GM12878 (cell line): Measurements from ENCODE around the gene AURKAIP1. TPM values are rescaled to one million over a fixed set of nuclear protein-coding genes. Genes with fewer than 3 reads are reported as not detected.

Source experiments
- ATAC-seq: fragments of 200-7000 bp; cut with Tn5 transposase; 3 replicates; pipeline ENCODE4 v1.9.1; 2020; ENCODE audit warnings: mild to moderate bottlenecking, moderate library complexity
- BruUV-seq: library from RNA; stranded (reverse); fragments of 400-500 nt; replicated peaks from 2 replicates; lab custom pipeline; 2021; lab: Mats Ljungman, UMichigan
- CTCF ChIA-PET: fragments of 300-600 bp; sonication (Branson Sonifier 250); formaldehyde crosslinking; extraction: SDS; loops from one replicate; lab custom pipeline; 2021; ENCODE audit warnings: inconsistent platforms; lab: Yijun Ruan, JAX
- POLR2A ChIA-PET: fragments of 350-600 bp; formaldehyde crosslinking; extraction: SDS; loops from one replicate; lab custom pipeline; 2021; ENCODE audit warnings: inconsistent platforms; lab: Charles Lee
- RAD21 ChIA-PET: fragments of 300-600 bp; sonication (Branson Sonifier 250); formaldehyde crosslinking; loops from one replicate; lab custom pipeline; 2023; ENCODE audit warnings: antibody characterized with exemption; ENCODE audit not compliant: unreplicated experiment; lab: Charles Lee
- SMC1A ChIA-PET: fragments of 300-600 bp; sonication (Branson Sonifier 250); formaldehyde crosslinking; loops from one replicate; lab custom pipeline; 2023; ENCODE audit not compliant: unreplicated experiment, uncharacterized antibody; lab: Charles Lee
- DNase-seq: peaks from one replicate; pipeline ENCODE4 v3.0.0-alpha.2; 2011; ENCODE audit warnings: low read depth, low spot score
- FAIRE-seq: peaks from 3 replicates; lab custom pipeline; 2011; peaks lifted over from hg19 to GRCh38; lab: Jason Lieb, UNC
- H2AFZ ChIP-seq: 2 replicates; pipeline ENCODE4 v1.6.0; 2011; ENCODE audit warnings: low read depth, low read length, control low read depth; ENCODE audit not compliant: control insufficient read depth
- H3K27ac ChIP-seq: 2 replicates; pipeline ENCODE4 v1.5.1; 2011; ENCODE audit warnings: control low read depth; ENCODE audit not compliant: control insufficient read depth, insufficient read depth
- H3K27me3 ChIP-seq, 2 experiments: replicated peaks in 1 of 2; 2 replicates each; pipeline versions ENCODE4 v1.6.0 to v1.6.1; 2011; ENCODE audit warnings: low read length in 1 of 2; ENCODE audit not compliant: control insufficient read depth in 2 of 2, insufficient read depth in 2 of 2
- H3K36me3 ChIP-seq, 2 experiments: 2 replicates each; pipeline ENCODE4 v1.5.1; 2011; ENCODE audit warnings: low read length in 1 of 2; ENCODE audit not compliant: control insufficient read depth in 2 of 2, insufficient read depth in 2 of 2
- H3K4me1 ChIP-seq: 2 replicates; pipeline ENCODE4 v1.6.1; 2011; ENCODE audit warnings: mild to moderate bottlenecking, low read length, moderate library complexity, mixed read lengths; ENCODE audit not compliant: control insufficient read depth, insufficient read depth
- H3K4me2 ChIP-seq: 2 replicates; pipeline ENCODE4 v1.6.0; 2011; ENCODE audit warnings: control low read depth; ENCODE audit not compliant: control insufficient read depth, insufficient read depth
- H3K4me3 ChIP-seq: fragments of 200-600 bp; sonication (generic); 2 replicates; pipeline ENCODE4 v1.5.1; 2016
- H3K79me2 ChIP-seq: 2 replicates; pipeline ENCODE4 v1.6.0; 2011; ENCODE audit warnings: low read length; ENCODE audit not compliant: control insufficient read depth, insufficient read depth
- H3K9ac ChIP-seq: 2 replicates; pipeline ENCODE4 v1.8.0; 2011; ENCODE audit warnings: low read length, control low read depth, mixed read lengths; ENCODE audit not compliant: control insufficient read depth, insufficient read depth
- H3K9me3 ChIP-seq: replicated peaks from 3 replicates; pipeline ENCODE4 v1.5.1; 2011; ENCODE audit warnings: mild to moderate bottlenecking, low read length; ENCODE audit not compliant: control insufficient read depth, insufficient read depth
- H4K20me1 ChIP-seq: 2 replicates; pipeline ENCODE4 v1.6.0; 2011; ENCODE audit not compliant: control insufficient read depth, insufficient read depth
- GATAD2B ChIP-seq: fragments of 450-650 bp; conservative IDR thresholded peaks from 2 replicates; pipeline ENCODE4 v1.6.1; 2017; ENCODE audit warnings: low read depth, mild to moderate bottlenecking, moderate library complexity
- IKZF2 ChIP-seq, 2 experiments: fragments of 450-650 bp; IDR thresholded peaks; 2 replicates each; pipeline ENCODE4 v1.6.1; 2017; ENCODE audit warnings: mild to moderate bottlenecking in 2 of 2, moderate library complexity in 2 of 2
- MLLT1 ChIP-seq: fragments of 450-650 bp; IDR thresholded peaks from 2 replicates; pipeline ENCODE4 v1.6.1; 2016; ENCODE audit warnings: mild to moderate bottlenecking
- NR2C1 ChIP-seq: fragments of 450-650 bp; IDR thresholded peaks from 2 replicates; pipeline ENCODE4 v1.6.1; 2017; ENCODE audit warnings: antibody characterized with exemption, mild to moderate bottlenecking, moderate library complexity
- POLR2A ChIP-seq: IDR thresholded peaks from 2 replicates; pipeline ENCODE4 v1.6.1; 2011; ENCODE audit warnings: low read depth, mild to moderate bottlenecking, low read length
- TCF3 ChIP-seq: IDR thresholded peaks from 2 replicates; pipeline ENCODE4 v1.6.1; 2012; ENCODE audit warnings: low read depth, mild to moderate bottlenecking, low read length, borderline replicate concordance; ENCODE audit not compliant: insufficient read depth
- WGBS: methylation state at CpG from one replicate; pipeline ENCODE4 v1.1.6; 2016; ENCODE audit warnings: low lambda C conversion rate; ENCODE audit not compliant: insufficient replicate concordance, insufficient coverage; ENCODE audit errors: missing lambda C conversion rate; 5-methylcytosine and 5-hydroxymethylcytosine counted together
- in situ Hi-C: fragments of 300-500 bp; cut with MboI; formaldehyde crosslinking; loops from 9 replicates; pipeline ENCODE4 v1.14.3; 2018; ENCODE audit warnings: mixed read lengths
- intact Hi-C: fragments of 100-400 bp; cut with micrococcal nuclease; formaldehyde crosslinking; loops from one replicate; pipeline ENCODE4 v1.14.2; 2022; ENCODE audit not compliant: unreplicated experiment
- polyA plus RNA-seq, 11 experiments: library from polyadenylated mRNA; depleted of rRNA in 4 of 11; unstranded in 6 of 11; stranded (reverse) in 5 of 11; fragments of >200 nt; fragmentation: Nextera tagmentation in 4 of 11; fragmentation: Illumina TruSeq in 1 of 11; extraction: Ambion mirVana in 4 of 11; extraction: Trizol in 1 of 11; gene quantifications; 1 replicate in 1 of 11; 2 replicates in 10 of 11; pipeline versions ENCODE4 v1.2.1 to v1.2.3, GENCODE V29; 2011 to 2016; ENCODE audit warnings: inconsistent platforms in 2 of 11, missing spikeins in 2 of 11, low read depth in 1 of 11
- total RNA-seq, 4 experiments: library from RNA; depleted of rRNA in 3 of 4; stranded (reverse); fragments of >200 nt in 3 of 4; fragmentation: Illumina TruSeq in 1 of 4; extraction: Trizol in 1 of 4; gene quantifications; 2 replicates each; pipeline versions ENCODE4 v1.2.1 to v1.2.3, GENCODE V29; 2013 to 2021

AURKAIP1 gene
- total and polyA plus RNA-seq, 10 of the 15 experiments (the other 5 are each of a cell fraction or from before 2014, with no cell fraction given): 6.5 to 366 (median 120) TPM

GRCh38 chr1:1340791-1341548, 34.0 kb downstream of the AURKAIP1 start:
- WGBS: 94% methylated on average over 36 of the region's 36 CpGs
- no peak for ATAC-seq
- no peak for TF ChIP-seq NR2C1
- no peak for TF ChIP-seq IKZF2 (IDR thresholded peaks at IDR 0.05)
- TF ChIP-seq MLLT1: no peak
- TF ChIP-seq POLR2A: peak; percentile 30; the same call in 1 of the 2 replicates
- 0 out of 2 replicates have a peak, but pooled peaks have one; percentile 20 for TF ChIP-seq TCF3
- TF ChIP-seq GATAD2B: no peak
- TF ChIP-seq, all 136 proteins: peak for 2
- Histone ChIP-seq H3K9me3 (no peaks in the 10 kb centered on the region), H3K27me3 (no peaks in the 10 kb centered on the region), H3K4me3 (no peak overlapping the region), H2AFZ (no peak overlapping the region), H3K27ac (no peak overlapping the region), H3K4me1 (no peaks in the 10 kb centered on the region), H3K79me2 (no peaks in the 10 kb centered on the region; the same call in 1 of the 2 replicates), H3K4me2 (no peak overlapping the region), H4K20me1 (no peaks in the 10 kb centered on the region), H3K36me3 (peaks cover 0 to 5% of the 10 kb centered on the region in 2 experiments), H3K9ac (no peak overlapping the region)
- FAIRE-seq (no peak), DNase-seq (no peak)
- intact Hi-C loops: no loop called here
- ChIA-PET SMC1A (no interaction called here), RAD21 (no interaction called here), CTCF (no interaction called here), POLR2A (no interaction called here)
- no TSS peak for BruUV-seq
- in situ Hi-C loops: no loop called here
